PC-9 (cell line): ENCODE results near the gene CNGA1.

Experiments used
- CTCF ChIP-seq: fragments of 200-600 bp; sonication (generic); conservative IDR thresholded peaks from 2 replicates; pipeline ENCODE4 v1.6.1; 2017; ENCODE audit warnings: mixed run types, antibody characterized with exemption, mild to moderate bottlenecking, moderate library complexity
- EZH2 ChIP-seq: fragments of 200-600 bp; sonication (generic); IDR thresholded peaks from 2 replicates; pipeline ENCODE4 v1.8.0; 2017; ENCODE audit warnings: antibody characterized with exemption, low read depth

GRCh38 chr4:47930971-47931804 lies 85.3 kb downstream of the CNGA1 start:
- TF ChIP-seq CTCF (no peak), EZH2 (no peak)
